Immature natural killer cell (primary cell): ENCODE data around the gene KDM4C. TPM values are rescaled to one million over a fixed set of nuclear protein-coding genes. Genes with fewer than 3 reads are reported as not detected.
A peak's percentile ranks its signal among the peaks of the same experiment; 100 is the strongest.

Experiments used
- DNase-seq, 3 donors: peaks; one replicate each; pipeline ENCODE4 v3.0.0; 2022; ENCODE audit warnings: mixed read lengths in 1 of 3
- H3K27ac Mint-ChIP-seq, 6 donors: one replicate each; pipeline ENCODE4 v1.8.0; 2020; ENCODE audit warnings: mixed read lengths in 6 of 6, mild to moderate bottlenecking in 5 of 6, inconsistent platforms in 4 of 6, moderate library complexity in 3 of 6
- H3K27me3 Mint-ChIP-seq, 3 donors: one replicate each; pipeline ENCODE4 v1.8.0; 2020 to 2021; ENCODE audit warnings: low read depth in 3 of 3, mild to moderate bottlenecking in 3 of 3, mixed read lengths in 3 of 3, moderate library complexity in 3 of 3, inconsistent platforms in 1 of 3
- H3K36me3 Mint-ChIP-seq, 3 donors: one replicate each; pipeline ENCODE4 v1.8.0; 2020; ENCODE audit warnings: mixed read lengths in 3 of 3, inconsistent platforms in 2 of 3, mild to moderate bottlenecking in 2 of 3
- H3K4me1 Mint-ChIP-seq, 2 donors: one replicate each; pipeline ENCODE4 v1.8.0; 2020; ENCODE audit warnings: inconsistent platforms in 2 of 2, mild to moderate bottlenecking in 2 of 2, mixed read lengths in 2 of 2, moderate library complexity in 1 of 2
- H3K4me3 Mint-ChIP-seq, 5 donors: one replicate each; pipeline ENCODE4 v1.8.0; 2020; ENCODE audit warnings: mild to moderate bottlenecking in 5 of 5, mixed read lengths in 5 of 5, inconsistent platforms in 3 of 5, moderate library complexity in 3 of 5
- H3K9me3 Mint-ChIP-seq, 6 donors: one replicate each; pipeline ENCODE4 v1.8.0; 2020; ENCODE audit warnings: mild to moderate bottlenecking in 6 of 6, mixed read lengths in 6 of 6, inconsistent platforms in 4 of 6, moderate library complexity in 3 of 6
- polyA plus RNA-seq, 3 donors: library from polyadenylated mRNA; unstranded; fragments of 300-500 nt; fragmentation: Illumina TruSeq; gene quantifications; one replicate each; pipeline ENCODE4 v1.2.3, GENCODE V29; 2021

The KDM4C gene
- polyA plus RNA-seq, 3 donors from 2014 or later: 18.2 to 45.6 (median 29.9) TPM

DNA sequence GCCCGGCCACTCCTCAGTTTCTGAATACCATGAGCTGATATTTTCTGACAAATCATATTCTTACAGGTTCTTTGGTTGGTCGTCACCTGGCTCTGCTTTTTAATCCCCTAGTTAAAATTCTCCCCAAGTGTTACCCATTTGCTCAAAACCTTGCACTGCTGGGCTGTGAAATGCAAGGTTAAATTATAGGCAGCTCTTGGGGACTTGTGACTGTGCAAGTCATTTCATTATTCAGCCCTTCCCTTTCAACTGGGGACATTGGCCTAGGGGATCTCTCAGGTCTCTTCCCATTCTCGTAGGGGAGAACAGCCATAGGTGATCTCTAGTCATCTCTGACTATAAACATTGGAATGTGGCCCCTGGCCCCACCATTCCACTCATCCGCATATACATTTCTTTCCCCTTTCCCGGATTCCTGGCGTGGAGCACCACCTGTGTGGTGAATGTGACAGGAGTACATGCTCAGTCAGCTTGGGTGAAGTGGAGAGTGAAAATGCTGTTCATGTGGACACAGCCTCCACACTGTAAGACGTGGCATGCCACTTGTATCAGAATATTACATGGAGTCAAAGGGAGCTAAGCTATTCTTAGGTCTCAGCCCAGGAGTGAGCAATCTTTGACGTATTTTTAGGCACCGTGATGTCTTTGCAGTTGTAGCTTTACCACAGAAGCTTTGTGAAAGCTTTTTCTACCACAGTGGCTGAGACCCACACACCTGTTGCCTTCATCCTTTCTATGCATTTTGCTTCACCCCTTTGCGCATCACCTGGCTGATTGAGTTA is 386.7 kb downstream of the KDM4C start:
- no peak overlapping the region for H3K4me3 Mint-ChIP-seq
- H3K27ac Mint-ChIP-seq: peak overlapping the region in 1 of 6 donors; percentile 71
- no peak for DNase-seq
- H3K36me3 Mint-ChIP-seq: peaks cover 16 to 36% (median 21%) of the 10 kb centered on the region in 3 donors
- peaks cover 0 to 6% (median 2%) of the 10 kb centered on the region in 3 donors for H3K27me3 Mint-ChIP-seq
- H3K4me1 Mint-ChIP-seq: peaks cover 10 to 11% of the 10 kb centered on the region in 2 donors
- peaks cover 0 to 2% (median 0%) of the 10 kb centered on the region in 6 donors for H3K9me3 Mint-ChIP-seq

DNA sequence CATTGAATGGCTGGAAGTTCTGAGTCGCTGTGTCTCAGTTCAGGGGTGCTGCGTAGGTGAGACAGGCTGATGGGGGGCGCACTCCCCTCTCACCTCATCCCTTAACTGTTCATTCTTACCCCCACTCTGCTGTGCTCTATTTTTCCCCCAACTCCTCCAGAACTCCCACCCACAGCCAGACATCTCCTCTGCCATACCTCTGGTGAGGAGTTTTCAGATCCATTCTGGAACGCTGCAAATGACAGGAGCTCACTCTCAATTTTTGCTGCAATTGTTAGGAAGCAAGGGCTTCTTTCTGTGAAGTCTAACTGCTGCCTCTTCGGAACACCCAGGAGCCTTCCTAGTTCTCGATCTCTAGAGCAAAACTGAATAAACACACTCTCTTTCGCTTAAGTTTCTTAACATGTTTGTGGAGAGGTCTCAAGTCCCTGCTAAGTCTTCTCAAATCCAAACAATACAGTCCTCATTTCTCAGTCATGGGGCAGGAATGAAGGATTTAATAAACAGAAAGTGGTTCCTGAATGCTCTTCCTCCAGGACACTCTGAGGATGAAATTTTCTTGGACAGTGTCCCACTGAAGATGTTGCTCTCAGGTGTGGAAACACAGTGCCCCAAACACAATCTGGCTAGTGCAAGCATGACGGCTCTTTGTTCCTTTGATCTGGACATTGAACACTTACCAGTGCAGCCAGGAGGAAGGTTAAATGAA is 387.7 kb downstream of the KDM4C start:
- Mint-ChIP-seq H3K9me3 (peaks cover 0 to 2% (median 0%) of the 10 kb centered on the region in 6 donors), H3K27me3 (peaks cover 0 to 6% (median 2%) of the 10 kb centered on the region in 3 donors), H3K4me3 (no peak overlapping the region), H3K4me1 (peaks cover 20 to 21% of the 10 kb centered on the region in 2 donors), H3K27ac (peak overlapping the region in 1 of 6 donors; percentile 24), H3K36me3 (peaks cover 16 to 36% (median 21%) of the 10 kb centered on the region in 3 donors)
- DNase-seq: no peak

DNA sequence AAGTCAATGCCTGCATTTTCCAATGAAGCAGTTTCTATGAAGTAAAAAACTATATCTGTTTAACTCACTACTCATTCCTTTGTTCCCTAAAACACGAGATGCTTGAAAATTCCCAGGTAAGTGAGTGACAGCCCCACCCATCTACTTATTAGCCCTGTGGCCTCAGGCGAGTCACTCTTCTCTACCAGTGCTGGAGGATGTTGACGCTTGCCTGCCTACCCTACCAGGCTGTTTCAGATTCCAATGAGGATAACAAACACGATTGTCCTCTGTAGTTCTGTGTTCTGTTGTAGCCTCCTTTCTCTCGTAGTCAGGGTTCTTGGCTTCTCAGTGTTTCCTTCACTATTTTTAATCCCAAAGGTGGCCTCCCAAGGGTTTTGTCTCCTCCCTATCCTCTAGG is 388.8 kb downstream of the KDM4C start:
- Mint-ChIP-seq H3K9me3 (peaks cover 0 to 2% (median 0%) of the 10 kb centered on the region in 6 donors), H3K27ac (peak overlapping the region in 1 of 6 donors; percentile 37), H3K4me3 (no peak overlapping the region), H3K27me3 (peaks cover 0 to 6% (median 2%) of the 10 kb centered on the region in 3 donors), H3K4me1 (peaks cover 25 to 26% of the 10 kb centered on the region in 2 donors), H3K36me3 (peaks cover 16 to 33% (median 17%) of the 10 kb centered on the region in 3 donors)
- DNase-seq: no peak

- Mint-ChIP-seq H3K27me3 (peaks cover 0 to 6% (median 3%) of the 10 kb centered on the region in 3 donors), H3K9me3 (peaks cover 0 to 2% (median 0%) of the 10 kb centered on the region in 6 donors), H3K27ac (peak overlapping the region in 1 of 6 donors; percentile 37), H3K4me1 (peaks cover 27 to 30% of the 10 kb centered on the region in 2 donors), H3K36me3 (peaks cover 12 to 30% (median 16%) of the 10 kb centered on the region in 3 donors), H3K4me3 (no peak overlapping the region)
- no peak for DNase-seq
Observed at GRCh38 chr9:7147121-7148090, 389.6 kb downstream of the KDM4C start.

DNA sequence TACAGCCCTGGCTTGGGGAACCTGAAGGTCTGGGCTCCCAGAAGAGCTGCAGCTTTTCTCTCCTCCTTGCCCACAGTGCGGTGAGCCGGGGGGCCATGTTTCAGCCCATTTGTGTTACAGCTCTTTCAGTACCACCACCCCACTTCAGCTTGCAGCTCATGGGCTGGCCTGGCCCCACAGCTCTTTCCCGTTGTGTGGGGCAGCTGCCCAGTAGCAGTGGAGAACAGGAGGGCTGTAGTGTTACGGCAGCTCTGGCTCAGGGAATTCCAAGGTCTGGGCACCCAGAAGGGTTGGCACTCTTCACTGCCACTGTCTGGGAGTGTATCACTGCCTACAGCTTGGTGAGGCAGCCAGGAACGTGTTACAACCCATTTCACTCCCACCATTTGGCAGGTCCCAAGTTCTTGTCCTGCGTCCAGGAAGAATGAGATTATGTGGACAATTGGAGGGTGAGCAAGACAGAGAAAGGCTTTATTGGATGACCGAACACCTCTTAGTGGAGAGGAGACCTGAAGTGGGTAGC is 390.5 kb downstream of the KDM4C start:
- Mint-ChIP-seq H3K27ac (no peak overlapping the region), H3K27me3 (peaks cover 0 to 6% (median 4%) of the 10 kb centered on the region in 3 donors), H3K4me3 (peak overlapping the region in 1 of 5 donors; percentile 18), H3K9me3 (peaks cover 0 to 2% (median 0%) of the 10 kb centered on the region in 6 donors), H3K36me3 (peaks cover 12 to 26% (median 16%) of the 10 kb centered on the region in 3 donors), H3K4me1 (peaks cover 27 to 39% of the 10 kb centered on the region in 2 donors)
- no peak for DNase-seq

GRCh38 chr9:7149258-7149657 is 391.5 kb downstream of the KDM4C start:
- Mint-ChIP-seq H3K9me3 (peaks cover 0 to 2% (median 0%) of the 10 kb centered on the region in 6 donors), H3K4me3 (peak overlapping the region; percentile 50 to 68 (median 55)), H3K27me3 (peaks cover 0 to 4% (median 3%) of the 10 kb centered on the region in 3 donors), H3K36me3 (peaks cover 12 to 29% (median 16%) of the 10 kb centered on the region in 3 donors), H3K27ac (no peak overlapping the region), H3K4me1 (peaks cover 27 to 48% of the 10 kb centered on the region in 2 donors)
- DNase-seq: no peak

GRCh38 chr9:7150153-7150890 is 392.5 kb downstream of the KDM4C start:
- peaks cover 27 to 56% of the 10 kb centered on the region in 2 donors for H3K4me1 Mint-ChIP-seq
- peak overlapping the region; percentile 19 to 80 (median 35) for H3K27ac Mint-ChIP-seq
- H3K4me3 Mint-ChIP-seq: peak overlapping the region; percentile 35 to 67 (median 57)
- peaks cover 10 to 32% (median 21%) of the 10 kb centered on the region in 3 donors for H3K36me3 Mint-ChIP-seq
- peaks cover 0 to 1% (median 0%) of the 10 kb centered on the region in 6 donors for H3K9me3 Mint-ChIP-seq
- H3K27me3 Mint-ChIP-seq: peaks cover 0 to 4% (median 0%) of the 10 kb centered on the region in 3 donors
- DNase-seq: peak in 1 of 3 donors; percentile 13

DNA sequence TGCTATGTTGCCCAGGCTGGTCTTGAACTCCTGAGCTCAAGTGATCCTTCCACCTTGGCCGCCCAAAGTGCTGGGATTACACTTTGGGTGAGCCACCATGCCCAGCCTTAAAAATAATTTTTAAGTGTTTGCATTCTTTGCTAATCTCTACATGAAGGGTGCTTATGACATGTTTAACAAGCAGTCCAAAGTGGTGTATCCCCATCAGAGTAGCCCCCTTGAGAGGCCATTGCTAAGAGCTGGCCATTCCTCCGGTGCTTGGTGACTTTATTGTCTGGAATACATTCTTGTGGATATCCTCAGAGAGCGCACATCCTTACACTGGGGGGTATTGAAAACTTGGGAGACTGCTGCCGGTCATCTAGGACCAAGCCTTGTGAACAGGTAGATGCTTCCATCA is 395.4 kb downstream of the KDM4C start:
- no peaks in the 10 kb centered on the region for H3K9me3 Mint-ChIP-seq
- H3K4me3 Mint-ChIP-seq: no peak overlapping the region
- peaks cover 0 to 4% (median 0%) of the 10 kb centered on the region in 3 donors for H3K27me3 Mint-ChIP-seq
- H3K27ac Mint-ChIP-seq: peak overlapping the region in 1 of 6 donors; percentile 30
- DNase-seq: no peak
- H3K4me1 Mint-ChIP-seq: peaks cover 38 to 63% of the 10 kb centered on the region in 2 donors
- H3K36me3 Mint-ChIP-seq: peaks cover 7 to 33% (median 8%) of the 10 kb centered on the region in 3 donors

DNA sequence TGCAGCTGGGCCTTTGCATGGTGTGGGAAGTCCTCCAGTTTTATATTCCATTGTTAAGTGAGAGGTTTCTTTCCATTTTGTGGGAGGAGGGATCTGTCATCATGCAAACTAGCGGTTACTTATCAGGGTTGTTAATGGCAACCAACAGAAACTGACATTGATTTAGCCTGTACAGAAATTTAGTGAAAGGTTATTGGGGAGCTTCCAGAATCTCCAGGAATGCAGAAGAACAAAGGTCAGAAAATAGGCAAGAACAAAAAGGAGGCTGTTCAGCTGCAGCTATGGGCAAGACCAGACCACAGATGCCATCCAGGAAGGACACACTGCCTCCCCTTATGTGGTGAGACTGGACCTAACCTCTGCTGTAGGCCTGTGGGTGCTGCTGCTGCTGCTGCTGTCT is 395.8 kb downstream of the KDM4C start:
- Mint-ChIP-seq H3K27me3 (peaks cover 0 to 4% (median 0%) of the 10 kb centered on the region in 3 donors), H3K36me3 (peaks cover 7 to 30% (median 8%) of the 10 kb centered on the region in 3 donors), H3K4me1 (peaks cover 41 to 67% of the 10 kb centered on the region in 2 donors), H3K9me3 (no peaks in the 10 kb centered on the region), H3K4me3 (no peak overlapping the region), H3K27ac (no peak overlapping the region)
- no peak for DNase-seq

DNA sequence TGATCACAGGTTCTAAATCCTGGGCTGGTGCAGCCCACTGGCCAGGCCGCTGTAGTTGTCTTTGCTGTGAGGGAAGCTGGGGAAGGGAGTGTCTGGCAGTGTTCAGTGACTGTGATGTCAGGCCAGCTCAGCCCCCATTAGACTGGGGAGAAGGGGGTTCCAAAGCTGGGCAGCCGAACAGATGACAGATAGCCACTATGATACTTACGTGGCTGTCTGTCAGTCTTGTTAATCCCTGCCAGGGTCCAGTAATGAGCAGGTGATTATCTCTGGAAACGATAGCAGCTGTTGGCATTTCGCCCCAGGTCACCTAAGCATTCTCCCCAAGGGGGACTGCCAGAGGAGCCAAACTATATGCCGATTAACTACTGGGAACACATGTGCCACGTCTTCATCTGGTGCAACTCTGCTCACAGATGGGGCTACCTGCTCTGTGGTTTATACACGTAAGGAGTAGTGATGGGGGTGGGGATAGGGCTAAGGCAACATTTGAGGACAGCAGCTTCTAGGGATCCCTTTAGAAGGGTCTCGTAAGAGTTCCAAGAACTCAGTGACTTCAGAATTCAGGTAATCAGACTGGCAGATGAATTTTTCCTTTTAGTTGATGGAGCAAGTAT is 396.3 kb downstream of the KDM4C start:
- peak overlapping the region in 2 of 6 donors; percentile 29 to 60 for H3K27ac Mint-ChIP-seq
- no peaks in the 10 kb centered on the region for H3K9me3 Mint-ChIP-seq
- H3K4me1 Mint-ChIP-seq: peaks cover 38 to 73% of the 10 kb centered on the region in 2 donors
- no peak overlapping the region for H3K4me3 Mint-ChIP-seq
- peaks cover 0 to 2% (median 0%) of the 10 kb centered on the region in 3 donors for H3K27me3 Mint-ChIP-seq
- H3K36me3 Mint-ChIP-seq: peaks cover 7 to 30% (median 8%) of the 10 kb centered on the region in 3 donors
- DNase-seq: no peak

- Mint-ChIP-seq H3K27ac (no peak overlapping the region), H3K36me3 (peaks cover 7 to 30% (median 8%) of the 10 kb centered on the region in 3 donors), H3K9me3 (no peaks in the 10 kb centered on the region), H3K4me3 (no peak overlapping the region), H3K4me1 (peaks cover 36 to 72% of the 10 kb centered on the region in 2 donors), H3K27me3 (peaks cover 0 to 2% (median 0%) of the 10 kb centered on the region in 3 donors)
- DNase-seq: no peak
Observed at GRCh38 chr9:7154650-7155049, 396.9 kb downstream of the KDM4C start.

GRCh38 chr9:7161469-7161868 is 403.7 kb downstream of the KDM4C start:
- no peak overlapping the region for H3K4me3 Mint-ChIP-seq
- no peaks in the 10 kb centered on the region for H3K27me3 Mint-ChIP-seq
- H3K4me1 Mint-ChIP-seq: peaks cover 32 to 40% of the 10 kb centered on the region in 2 donors
- no peak overlapping the region for H3K27ac Mint-ChIP-seq
- H3K36me3 Mint-ChIP-seq: peaks cover 5 to 25% (median 15%) of the 10 kb centered on the region in 3 donors
- DNase-seq: no peak
- no peaks in the 10 kb centered on the region for H3K9me3 Mint-ChIP-seq
